Osteoblast (primary cell): ENCODE results near the gene OR4E1. TPM values are rescaled to one million over a fixed set of nuclear protein-coding genes. Genes with fewer than 3 reads are reported as not detected.

Source experiments
- DNase-seq: peaks from one replicate; pipeline ENCODE4 v3.0.0; 2011; ENCODE audit warnings: low spot score, mixed read lengths; ENCODE audit not compliant: insufficient read length; ENCODE audit errors: missing footprints
- H2AFZ ChIP-seq: 2 replicates; pipeline ENCODE4 v1.6.0; 2011; ENCODE audit warnings: mild to moderate bottlenecking, low read length
- H3K27ac ChIP-seq: 2 replicates; pipeline ENCODE4 v1.5.1; 2011; ENCODE audit warnings: mild to moderate bottlenecking, low read depth, low read length, moderate library complexity
- H3K27me3 ChIP-seq: 2 replicates; pipeline ENCODE4 v1.6.0; 2012; ENCODE audit warnings: mild to moderate bottlenecking, control low read depth, inconsistent platforms, low read length, moderate library complexity; ENCODE audit not compliant: insufficient read depth
- H3K36me3 ChIP-seq: 2 replicates; pipeline ENCODE4 v1.5.1; 2011; ENCODE audit warnings: mild to moderate bottlenecking, low read length, control low read depth, moderate library complexity; ENCODE audit not compliant: insufficient read depth
- H3K4me1 ChIP-seq: 2 replicates; pipeline ENCODE4 v1.5.1; 2011; ENCODE audit warnings: mild to moderate bottlenecking, low read length, control low read depth, moderate library complexity; ENCODE audit not compliant: insufficient read depth
- H3K4me2 ChIP-seq: 2 replicates; pipeline ENCODE4 v1.6.0; 2011; ENCODE audit warnings: mild to moderate bottlenecking, low read length; ENCODE audit not compliant: insufficient read depth
- H3K4me3 ChIP-seq: fragments of 200-600 bp; sonication (generic); 3 replicates; pipeline ENCODE4 v1.5.1; 2012; ENCODE audit warnings: mild to moderate bottlenecking, low read length, inconsistent platforms; ENCODE audit not compliant: insufficient read depth
- H3K79me2 ChIP-seq: 2 replicates; pipeline ENCODE4 v1.6.0; 2012; ENCODE audit warnings: mild to moderate bottlenecking, low read length, control low read depth, inconsistent platforms; ENCODE audit not compliant: insufficient read depth
- H3K9me3 ChIP-seq: 2 replicates; pipeline ENCODE4 v1.5.1; 2011; ENCODE audit warnings: low read depth, low read length, control low read depth
- H4K20me1 ChIP-seq: 2 replicates; pipeline ENCODE4 v1.6.0; 2012; ENCODE audit warnings: mild to moderate bottlenecking, low read length, control low read depth; ENCODE audit not compliant: insufficient read depth
- total RNA-seq: library from RNA; depleted of rRNA; stranded (reverse); fragments of >200 nt; gene quantifications from 2 replicates; pipeline ENCODE4 v1.2.3, GENCODE V29; 2012
- TF ChIP-seq, protein P1 (sequence below): IDR thresholded peaks from 2 replicates; pipeline ENCODE4 v1.5.1; 2011; ENCODE audit warnings: mild to moderate bottlenecking, low read depth, low read length, moderate library complexity; ENCODE audit errors: extremely low read depth

Gene OR4E1
- total RNA-seq, 1 donor: not detected

DNA sequence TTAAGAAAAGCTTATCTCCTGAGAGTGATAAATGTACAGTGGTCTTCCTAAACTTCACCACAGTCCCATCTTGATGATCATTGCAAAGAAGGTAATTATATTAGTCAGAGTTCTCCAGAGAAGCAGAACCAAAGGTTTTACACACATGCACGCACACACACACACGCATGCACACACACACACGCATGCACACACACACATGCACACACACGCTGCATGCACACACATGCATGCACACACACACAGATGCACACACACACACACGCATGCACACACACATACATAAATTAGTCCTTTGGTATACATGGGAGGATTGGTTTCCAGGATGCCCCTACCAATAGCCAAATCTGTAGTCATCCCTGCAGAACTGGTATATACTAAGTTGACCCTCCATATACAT lies 19.4 kb downstream of the OR4E1 start:
- no peak overlapping the region for H3K4me2 ChIP-seq
- no peaks in the 10 kb centered on the region for H3K27me3 ChIP-seq
- no peaks in the 10 kb centered on the region for H3K4me1 ChIP-seq
- H2AFZ ChIP-seq: no peak overlapping the region
- no peaks in the 10 kb centered on the region for H3K36me3 ChIP-seq
- H3K4me3 ChIP-seq: no peak overlapping the region
- H3K27ac ChIP-seq: no peak overlapping the region
- no peak for DNase-seq
- TF ChIP-seq, protein P1, sequence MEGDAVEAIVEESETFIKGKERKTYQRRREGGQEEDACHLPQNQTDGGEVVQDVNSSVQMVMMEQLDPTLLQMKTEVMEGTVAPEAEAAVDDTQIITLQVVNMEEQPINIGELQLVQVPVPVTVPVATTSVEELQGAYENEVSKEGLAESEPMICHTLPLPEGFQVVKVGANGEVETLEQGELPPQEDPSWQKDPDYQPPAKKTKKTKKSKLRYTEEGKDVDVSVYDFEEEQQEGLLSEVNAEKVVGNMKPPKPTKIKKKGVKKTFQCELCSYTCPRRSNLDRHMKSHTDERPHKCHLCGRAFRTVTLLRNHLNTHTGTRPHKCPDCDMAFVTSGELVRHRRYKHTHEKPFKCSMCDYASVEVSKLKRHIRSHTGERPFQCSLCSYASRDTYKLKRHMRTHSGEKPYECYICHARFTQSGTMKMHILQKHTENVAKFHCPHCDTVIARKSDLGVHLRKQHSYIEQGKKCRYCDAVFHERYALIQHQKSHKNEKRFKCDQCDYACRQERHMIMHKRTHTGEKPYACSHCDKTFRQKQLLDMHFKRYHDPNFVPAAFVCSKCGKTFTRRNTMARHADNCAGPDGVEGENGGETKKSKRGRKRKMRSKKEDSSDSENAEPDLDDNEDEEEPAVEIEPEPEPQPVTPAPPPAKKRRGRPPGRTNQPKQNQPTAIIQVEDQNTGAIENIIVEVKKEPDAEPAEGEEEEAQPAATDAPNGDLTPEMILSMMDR: no peak
- H4K20me1 ChIP-seq: no peaks in the 10 kb centered on the region
- no peaks in the 10 kb centered on the region for H3K79me2 ChIP-seq
- no peaks in the 10 kb centered on the region for H3K9me3 ChIP-seq

DNA sequence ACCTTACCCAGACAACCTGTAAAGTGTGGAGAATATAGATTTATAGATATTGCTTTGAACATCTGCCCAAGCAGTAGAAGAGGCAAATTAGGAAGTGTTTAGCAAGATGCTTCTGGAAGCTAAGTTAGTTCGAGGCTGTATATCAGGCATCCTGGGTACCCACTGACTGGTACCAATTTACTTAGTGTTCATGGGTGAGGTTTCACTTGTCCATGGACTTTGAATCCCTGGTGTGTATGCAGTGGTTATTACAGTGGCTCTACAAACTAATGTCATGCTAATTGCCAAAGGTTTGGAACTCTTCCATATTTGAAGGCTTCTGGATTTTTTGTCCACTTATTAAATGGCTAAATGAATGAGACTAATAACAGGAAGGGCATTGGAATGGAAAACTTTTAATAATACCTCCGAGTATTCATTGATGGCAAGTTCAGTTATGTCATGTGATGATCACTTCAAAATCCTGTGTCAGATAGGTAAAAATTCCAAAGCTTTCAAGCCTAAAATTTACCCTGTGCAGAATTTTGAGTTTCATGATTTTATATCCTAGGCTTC lies 20.2 kb downstream of the OR4E1 start, which contains the start of gene OR4E2:
OR4E2 (plus strand) TSS at position 505 of the 555 bp plus-strand sequence. CDS start 11,248 bp downstream, outside the sequence.
- Histone ChIP-seq H3K27ac (no peak within 1 kb of the TSS), H3K4me1 (no peaks in the 10 kb centered on the region), H3K36me3 (no peaks in the 10 kb centered on the region), H3K4me3 (no peak within 1 kb of the TSS), H4K20me1 (no peaks in the 10 kb centered on the region), H3K27me3 (no peaks in the 10 kb centered on the region), H2AFZ (no peak within 1 kb of the TSS), H3K4me2 (no peak within 1 kb of the TSS), H3K9me3 (no peaks in the 10 kb centered on the region), H3K79me2 (no peaks in the 10 kb centered on the region)
- TF ChIP-seq, protein P1: no peak
- DNase-seq: no peak

DNA sequence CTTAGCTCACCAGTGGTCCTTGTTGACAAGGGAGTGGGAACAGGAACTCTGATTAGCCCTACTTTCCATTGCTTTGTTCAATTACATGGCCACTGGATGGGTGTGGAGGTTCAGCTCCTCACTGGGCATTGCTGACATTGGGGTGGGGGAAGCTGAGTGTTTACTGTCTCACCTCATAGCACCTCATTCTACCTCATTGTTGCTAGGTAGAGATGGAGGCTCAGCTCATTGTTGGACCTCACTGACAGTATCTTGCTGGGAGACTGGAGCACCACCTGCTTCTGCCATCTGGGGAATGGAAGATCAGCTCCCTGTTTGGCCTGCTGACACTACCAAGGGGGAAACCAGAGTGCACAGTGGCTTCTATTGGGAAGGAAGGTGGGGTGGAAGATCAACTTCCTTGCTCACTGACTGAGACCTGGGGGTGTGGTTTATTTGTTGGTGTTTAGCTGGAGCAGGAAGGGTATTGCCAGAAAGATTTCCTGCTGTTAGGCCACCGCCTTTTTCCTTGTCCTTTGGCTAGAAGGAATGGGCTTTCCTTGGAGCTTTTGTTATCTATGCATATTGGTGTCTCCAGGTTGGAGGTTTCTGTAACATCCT lies 21.3 kb downstream of the OR4E1 start:
- H3K27me3 ChIP-seq: no peaks in the 10 kb centered on the region
- no peaks in the 10 kb centered on the region for H3K79me2 ChIP-seq
- H3K4me2 ChIP-seq: no peak overlapping the region
- H3K9me3 ChIP-seq: no peaks in the 10 kb centered on the region
- no peak overlapping the region for H2AFZ ChIP-seq
- no peaks in the 10 kb centered on the region for H4K20me1 ChIP-seq
- DNase-seq: no peak
- no peak overlapping the region for H3K27ac ChIP-seq
- H3K4me3 ChIP-seq: no peak overlapping the region
- TF ChIP-seq, protein P1: no peak
- H3K36me3 ChIP-seq: no peaks in the 10 kb centered on the region
- H3K4me1 ChIP-seq: no peaks in the 10 kb centered on the region

DNA sequence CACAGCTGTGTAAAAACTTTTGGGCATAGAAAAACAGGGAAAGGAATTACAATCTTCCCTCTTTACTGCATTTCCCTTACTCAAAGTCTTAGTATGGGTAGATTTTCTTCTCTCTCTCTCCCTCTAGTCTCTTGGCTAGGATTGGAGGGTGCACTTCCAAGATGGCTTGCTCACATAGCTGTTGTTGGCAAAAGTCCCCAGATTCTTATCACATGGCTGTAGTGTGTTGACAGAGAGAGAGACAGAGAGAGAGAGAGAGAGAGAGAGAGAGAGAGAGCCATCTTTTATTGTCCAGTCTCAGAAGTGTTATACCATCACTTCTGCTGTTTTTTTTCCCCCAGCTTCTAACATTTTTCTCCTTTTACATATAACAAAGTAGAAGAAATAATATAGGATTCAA lies 26.2 kb downstream of the OR4E1 start:
- Histone ChIP-seq H2AFZ (no peak overlapping the region), H3K9me3 (no peaks in the 10 kb centered on the region), H3K4me1 (no peaks in the 10 kb centered on the region), H3K27me3 (no peaks in the 10 kb centered on the region), H3K36me3 (no peaks in the 10 kb centered on the region), H3K27ac (no peak overlapping the region), H3K79me2 (no peaks in the 10 kb centered on the region), H4K20me1 (no peaks in the 10 kb centered on the region), H3K4me2 (no peak overlapping the region), H3K4me3 (no peak overlapping the region)
- no peak for DNase-seq
- TF ChIP-seq, protein P1: no peak
